Activated effector memory CD4-positive, alpha-beta T cell treated with Interleukin-2 at 50 U/mL for 16 hours (primary cell): Measurements from ENCODE around the gene HSPA12A.

Source experiments
- DNase-seq: peaks from one replicate; pipeline ENCODE4 v3.0.0-alpha.2; 2020

Gene HSPA12A

GRCh38 chr10:116742367-116743265, at the start of gene HSPA12A:
Gene HSPA12A (minus strand): TSS chr10:116742566. CDS start chr10:116742469, 97 bp downstream.
- DNase-seq: peak; percentile 19

GRCh38 chr10:116791241-116791640, 48.9 kb upstream of the HSPA12A start:
- DNase-seq: no peak

- peak; percentile 60 for DNase-seq
Observed at GRCh38 chr10:116787893-116788665, 45.7 kb upstream of the HSPA12A start.

- no peak for DNase-seq
Observed at GRCh38 chr10:116787053-116787659, 44.8 kb upstream of the HSPA12A start.

- no peak for DNase-seq
Observed at GRCh38 chr10:116785867-116786266, 43.5 kb upstream of the HSPA12A start.

- DNase-seq: no peak
Observed at GRCh38 chr10:116785282-116785681, 42.9 kb upstream of the HSPA12A start.

GRCh38 chr10:116784651-116785050, 42.3 kb upstream of the HSPA12A start:
- DNase-seq: no peak

GRCh38 chr10:116784035-116784434, 41.7 kb upstream of the HSPA12A start:
- DNase-seq: no peak

- DNase-seq: no peak
Observed at GRCh38 chr10:116783011-116783655, 40.8 kb upstream of the HSPA12A start.

- DNase-seq: no peak
Observed at GRCh38 chr10:116781370-116781884, 39.1 kb upstream of the HSPA12A start.

GRCh38 chr10:116780691-116781205, 38.4 kb upstream of the HSPA12A start:
- no peak for DNase-seq

- DNase-seq: no peak
Observed at GRCh38 chr10:116779076-116779687, 36.8 kb upstream of the HSPA12A start.

- no peak for DNase-seq
Observed at GRCh38 chr10:116777006-116777405, 34.6 kb upstream of the HSPA12A start.

GRCh38 chr10:116775488-116776400, 33.4 kb upstream of the HSPA12A start:
- DNase-seq: no peak

GRCh38 chr10:116774728-116775151, 32.4 kb upstream of the HSPA12A start:
- DNase-seq: no peak

- DNase-seq: no peak
Observed at GRCh38 chr10:116772909-116773705, 30.7 kb upstream of the HSPA12A start.

GRCh38 chr10:116771959-116772585, 29.7 kb upstream of the HSPA12A start:
- no peak for DNase-seq

GRCh38 chr10:116771101-116771958, 29.0 kb upstream of the HSPA12A start:
- no peak for DNase-seq
